Loucy (cell line): Measurements from ENCODE around the gene LHPP.

Source experiments
- H2AFZ ChIP-seq: fragments of 200-600 bp; sonication (generic); 2 replicates; pipeline ENCODE4 v1.6.0; 2016; ENCODE audit warnings: antibody characterized with exemption, mild to moderate bottlenecking, low read length, moderate library complexity
- H3F3A ChIP-seq: fragments of 200-600 bp; 2 replicates; pipeline ENCODE4 v1.6.0; 2016; ENCODE audit warnings: antibody characterized with exemption, low read depth, mild to moderate bottlenecking
- H3K27me3 ChIP-seq: fragments of 200-600 bp; sonication (generic); 2 replicates; pipeline ENCODE4 v1.6.1; 2014; ENCODE audit warnings: low read length, mild to moderate bottlenecking; ENCODE audit not compliant: insufficient read depth, poor library complexity, severe bottlenecking
- H3K36me3 ChIP-seq: fragments of 200-600 bp; sonication (generic); 2 replicates; pipeline ENCODE4 v1.6.1; 2016; ENCODE audit warnings: low read length; ENCODE audit not compliant: insufficient read depth
- H3K4me1 ChIP-seq: fragments of 200-600 bp; sonication (generic); 2 replicates; pipeline ENCODE4 v1.5.1; 2014; ENCODE audit warnings: low read length, mild to moderate bottlenecking; ENCODE audit not compliant: insufficient read depth, poor library complexity, severe bottlenecking
- H3K4me2 ChIP-seq: fragments of 200-600 bp; sonication (generic); 2 replicates; pipeline ENCODE4 v1.6.0; 2014; ENCODE audit warnings: antibody characterized with exemption, low read length, low read depth, mild to moderate bottlenecking; ENCODE audit not compliant: poor library complexity, severe bottlenecking
- H3K4me3 ChIP-seq: fragments of 200-600 bp; sonication (generic); 2 replicates; pipeline ENCODE4 v1.5.1; 2014; ENCODE audit warnings: low read length, mild to moderate bottlenecking, mixed read lengths; ENCODE audit not compliant: poor library complexity, severe bottlenecking
- H3K79me2 ChIP-seq: fragments of 200-600 bp; sonication (generic); 2 replicates; pipeline ENCODE4 v1.6.1; 2014; ENCODE audit warnings: low read length; ENCODE audit not compliant: insufficient read depth
- H3K9ac ChIP-seq: fragments of 200-600 bp; sonication (generic); 2 replicates; pipeline ENCODE4 v1.6.0; 2014; ENCODE audit warnings: mild to moderate bottlenecking, low read depth, low read length, moderate library complexity; ENCODE audit not compliant: poor library complexity, severe bottlenecking
- H3K9me2 ChIP-seq: fragments of 200-600 bp; sonication (generic); replicated peaks from 2 replicates; pipeline ENCODE4 v1.6.1; 2016; ENCODE audit warnings: low read depth, low read length, mixed read lengths
- H3K9me3 ChIP-seq: fragments of 200-600 bp; sonication (generic); 2 replicates; pipeline ENCODE4 v1.6.1; 2014; ENCODE audit warnings: mild to moderate bottlenecking, antibody characterized with exemption, low read length, low read depth; ENCODE audit not compliant: insufficient read depth
- H4K20me1 ChIP-seq: fragments of 200-600 bp; sonication (generic); 2 replicates; pipeline ENCODE4 v1.6.0; 2014; ENCODE audit warnings: antibody characterized with exemption, low read length, mild to moderate bottlenecking; ENCODE audit not compliant: insufficient read depth, poor library complexity, severe bottlenecking
- EZH2phosphoT487 ChIP-seq: fragments of 200-600 bp; IDR thresholded peaks from 2 replicates; pipeline ENCODE4 v1.6.1; 2018; ENCODE audit warnings: antibody characterized with exemption, mild to moderate bottlenecking, moderate library complexity, borderline replicate concordance
- TF ChIP-seq, protein P1 (sequence below): fragments of 200-600 bp; sonication (generic); conservative IDR thresholded peaks from 2 replicates; pipeline ENCODE4 v1.5.1; 2014; ENCODE audit warnings: mild to moderate bottlenecking, antibody characterized with exemption, low read length

Gene LHPP

DNA sequence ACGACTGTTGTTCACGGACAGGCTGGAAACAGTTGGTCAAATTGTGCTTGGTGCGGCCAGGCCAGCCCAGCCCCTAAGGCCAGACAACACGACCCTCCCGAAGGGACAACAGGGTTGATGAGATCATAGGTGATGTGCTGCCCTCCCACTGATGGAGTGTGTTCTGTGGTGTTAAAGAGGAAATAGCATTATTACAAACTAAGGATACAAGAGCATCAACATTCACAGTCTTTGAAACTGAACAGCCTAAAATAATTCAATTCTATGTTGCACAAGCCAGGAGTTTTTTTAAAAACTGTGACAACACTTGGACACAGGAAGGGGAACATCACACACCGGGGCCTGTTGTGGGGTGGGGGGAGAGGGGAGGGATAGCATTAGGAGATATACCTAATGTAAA is 194.9 kb downstream of the LHPP start:
- H3K79me2 ChIP-seq = peaks cover 63% of the 10 kb centered on the region; the same call in 1 of the 2 replicates

DNA sequence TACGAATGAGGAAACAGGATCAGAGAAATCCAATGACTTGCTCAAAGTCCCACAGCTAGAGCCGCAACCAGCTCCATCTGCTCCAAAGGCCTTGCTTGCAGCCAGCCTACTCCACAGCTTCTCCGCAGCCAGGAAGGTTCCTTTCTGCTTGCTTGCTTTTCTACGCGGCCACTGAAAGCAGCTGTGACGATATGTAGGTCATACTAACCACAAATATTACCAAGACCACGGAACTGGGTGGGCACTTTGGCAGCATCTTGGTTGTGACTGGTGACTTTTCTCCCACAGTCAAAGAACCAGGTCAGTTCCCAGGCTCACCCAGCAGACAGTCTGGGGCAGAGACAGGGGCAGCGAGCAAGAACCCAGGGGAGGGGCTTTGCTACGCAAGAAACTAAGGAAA is 196.2 kb downstream of the LHPP start:
- Histone ChIP-seq H2AFZ (no peak overlapping the region), H3K36me3 (peaks cover 13% of the 10 kb centered on the region; the same call in 1 of the 2 replicates), H4K20me1 (peaks cover 15% of the 10 kb centered on the region), H3K27me3 (no peaks in the 10 kb centered on the region), H3K4me3 (no peak overlapping the region), H3F3A (no peaks in the 10 kb centered on the region), H3K4me1 (peaks cover 21% of the 10 kb centered on the region), H3K79me2 (peaks cover 55% of the 10 kb centered on the region; the same call in 1 of the 2 replicates), H3K9me3 (no peaks in the 10 kb centered on the region), H3K4me2 (peak overlapping the region; percentile 51), H3K9ac (no peak overlapping the region), H3K9me2 (no peaks in the 10 kb centered on the region)
- TF ChIP-seq EZH2phosphoT487 = no peak
- TF ChIP-seq, protein P1, sequence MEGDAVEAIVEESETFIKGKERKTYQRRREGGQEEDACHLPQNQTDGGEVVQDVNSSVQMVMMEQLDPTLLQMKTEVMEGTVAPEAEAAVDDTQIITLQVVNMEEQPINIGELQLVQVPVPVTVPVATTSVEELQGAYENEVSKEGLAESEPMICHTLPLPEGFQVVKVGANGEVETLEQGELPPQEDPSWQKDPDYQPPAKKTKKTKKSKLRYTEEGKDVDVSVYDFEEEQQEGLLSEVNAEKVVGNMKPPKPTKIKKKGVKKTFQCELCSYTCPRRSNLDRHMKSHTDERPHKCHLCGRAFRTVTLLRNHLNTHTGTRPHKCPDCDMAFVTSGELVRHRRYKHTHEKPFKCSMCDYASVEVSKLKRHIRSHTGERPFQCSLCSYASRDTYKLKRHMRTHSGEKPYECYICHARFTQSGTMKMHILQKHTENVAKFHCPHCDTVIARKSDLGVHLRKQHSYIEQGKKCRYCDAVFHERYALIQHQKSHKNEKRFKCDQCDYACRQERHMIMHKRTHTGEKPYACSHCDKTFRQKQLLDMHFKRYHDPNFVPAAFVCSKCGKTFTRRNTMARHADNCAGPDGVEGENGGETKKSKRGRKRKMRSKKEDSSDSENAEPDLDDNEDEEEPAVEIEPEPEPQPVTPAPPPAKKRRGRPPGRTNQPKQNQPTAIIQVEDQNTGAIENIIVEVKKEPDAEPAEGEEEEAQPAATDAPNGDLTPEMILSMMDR = no peak

More for the DNA sequence above, 194.9 kb downstream of the LHPP start:
- Histone ChIP-seq H3K4me3 (no peak overlapping the region), H3K9me2 (no peaks in the 10 kb centered on the region), H3K4me1 (peaks cover 23% of the 10 kb centered on the region), H4K20me1 (peaks cover 15% of the 10 kb centered on the region), H3K4me2 (no peak overlapping the region), H3K27me3 (no peaks in the 10 kb centered on the region), H3K9ac (no peak overlapping the region), H2AFZ (no peak overlapping the region), H3K36me3 (peaks cover 16% of the 10 kb centered on the region; the same call in 1 of the 2 replicates), H3F3A (no peaks in the 10 kb centered on the region), H3K9me3 (no peaks in the 10 kb centered on the region)
- TF ChIP-seq, protein P1 = no peak
- TF ChIP-seq EZH2phosphoT487 = no peak

DNA sequence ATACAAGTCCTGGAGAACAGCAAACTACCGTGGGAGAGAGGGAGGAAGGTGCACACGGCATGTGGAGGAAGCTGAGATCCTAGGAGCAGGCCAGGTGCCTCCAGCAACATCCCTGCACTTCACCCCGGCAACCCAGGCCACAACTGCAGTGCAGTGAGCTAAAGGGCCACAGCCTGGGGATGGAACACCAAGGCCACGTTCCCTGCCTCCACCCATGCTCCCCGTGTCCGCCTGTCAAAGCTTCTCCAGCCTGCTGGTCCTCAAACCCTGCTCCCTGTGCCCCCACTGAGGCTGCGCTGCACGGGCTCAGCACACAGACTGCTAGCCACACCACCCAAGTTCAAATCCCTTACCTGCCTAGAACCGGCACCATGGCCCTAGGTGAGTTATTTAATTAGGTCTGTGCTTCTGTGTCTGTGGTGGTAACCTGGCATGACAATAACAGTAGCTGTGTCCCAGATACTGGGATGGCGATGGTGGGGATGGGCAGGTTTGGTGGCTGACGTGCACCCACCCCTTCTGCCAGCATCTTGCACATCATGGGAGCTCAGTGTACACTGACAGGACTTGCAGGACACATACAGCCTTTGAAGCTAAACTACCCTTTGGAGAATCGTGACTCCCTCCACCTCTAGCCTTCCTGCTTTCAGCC is 197.1 kb downstream of the LHPP start:
- H3K36me3 ChIP-seq = peaks cover 13% of the 10 kb centered on the region; the same call in 1 of the 2 replicates
- H3K4me1 ChIP-seq = peaks cover 21% of the 10 kb centered on the region
- TF ChIP-seq EZH2phosphoT487 = no peak
- TF ChIP-seq, protein P1 = no peak
- H3K9me2 ChIP-seq = no peaks in the 10 kb centered on the region
- H4K20me1 ChIP-seq = peaks cover 15% of the 10 kb centered on the region
- H3K9me3 ChIP-seq = no peaks in the 10 kb centered on the region
- no peaks in the 10 kb centered on the region for H3F3A ChIP-seq
- no peaks in the 10 kb centered on the region for H3K27me3 ChIP-seq
- no peak overlapping the region for H3K4me2 ChIP-seq
- no peak overlapping the region for H2AFZ ChIP-seq
- peaks cover 55% of the 10 kb centered on the region; the same call in 1 of the 2 replicates for H3K79me2 ChIP-seq
- H3K4me3 ChIP-seq = no peak overlapping the region
- no peak overlapping the region for H3K9ac ChIP-seq
